NB4 (cell line): ENCODE data around the gene WDR44.
"Not testable (repeated sequence)": the region's sequence is repeated elsewhere in the genome, so short reads cannot be mapped to it uniquely, and the experiment has no call there.

ENCODE experiments used
- DNase-seq: peaks from one replicate; pipeline ENCODE4 v3.0.0; 2010; ENCODE audit warnings: low read depth
- H3K4me3 ChIP-seq: one replicate; pipeline ENCODE4 v1.5.1; 2011; ENCODE audit warnings: mild to moderate bottlenecking, low read depth, low read length, moderate library complexity
- CTCF ChIP-seq: IDR thresholded peaks from one replicate; pipeline ENCODE4 v1.5.1; 2012; ENCODE audit warnings: low read depth, low read length
- MAX ChIP-seq: IDR thresholded peaks from 2 replicates; pipeline ENCODE4 v1.6.1; 2011; ENCODE audit warnings: low read depth, low read length
- MYC ChIP-seq: IDR thresholded peaks from 2 replicates; pipeline ENCODE4 v1.6.1; 2011; ENCODE audit warnings: low read depth, low read length
- POLR2A ChIP-seq: IDR thresholded peaks from 2 replicates; pipeline ENCODE4 v1.6.1; 2011; ENCODE audit warnings: mild to moderate bottlenecking; ENCODE audit not compliant: insufficient read length; ENCODE audit errors: extremely low read depth

WDR44 gene

GRCh38 chrX:118464501-118464900 lies 118.6 kb downstream of the WDR44 start:
- H3K4me3 ChIP-seq, result no peak overlapping the region
- no peak for TF ChIP-seq MAX
- no peak for TF ChIP-seq CTCF
- TF ChIP-seq MYC, result no peak
- TF ChIP-seq POLR2A, result no peak
- DNase-seq, result no peak

- TF ChIP-seq CTCF (no peak), MYC (no peak), MAX (no peak)
- no peak for DNase-seq
- no peak overlapping the region for H3K4me3 ChIP-seq
Measured at GRCh38 chrX:118468122-118468521, 122.2 kb downstream of the WDR44 start.

- DNase-seq, H3K4me3 ChIP-seq: not testable (repeated sequence)
Measured at GRCh38 chrX:118470721-118471347, 124.9 kb downstream of the WDR44 start.

GRCh38 chrX:118474586-118474985 lies 128.7 kb downstream of the WDR44 start:
- TF ChIP-seq MYC (no peak), MAX (no peak), POLR2A (no peak), CTCF (no peak)
- no peak overlapping the region for H3K4me3 ChIP-seq
- DNase-seq, result no peak

- TF ChIP-seq CTCF, result no peak
- TF ChIP-seq MAX, result no peak
- TF ChIP-seq MYC, result no peak
- TF ChIP-seq POLR2A, result no peak
- no peak for DNase-seq
- H3K4me3 ChIP-seq, result no peak overlapping the region
Measured at GRCh38 chrX:118475903-118476302, 130.0 kb downstream of the WDR44 start.

GRCh38 chrX:118480172-118480571 lies 134.3 kb downstream of the WDR44 start:
- TF ChIP-seq CTCF (no peak), POLR2A (no peak), MYC (no peak), MAX (no peak)
- DNase-seq, result no peak
- no peak overlapping the region for H3K4me3 ChIP-seq

GRCh38 chrX:118482384-118482783 lies 136.5 kb downstream of the WDR44 start:
- not testable (repeated sequence) for H3K4me3 ChIP-seq

More at GRCh38 chrX:118482384-118482783, 136.5 kb downstream of the WDR44 start:
- not testable (repeated sequence) for DNase-seq
